ENCODE results near the gene ENTPD8.
"Not testable (repeated sequence)": the region's sequence is repeated elsewhere in the genome, so short reads cannot be mapped to it uniquely, and the experiment has no call there.

ENTPD8 gene

GRCh38 chr9:137454145-137454596 lies 13.0 kb upstream of the ENTPD8 start:
- no peak for TF ChIP-seq MYC (IDR thresholded peaks at IDR 0.05; ENCODE audit: low read depth, low read length)
- no peak for TF ChIP-seq CTCF (IDR thresholded peaks at IDR 0.05; ENCODE audit: low read depth, low read length)
- no peak for TF ChIP-seq POLR2A (IDR thresholded peaks at IDR 0.05; ENCODE audit: extremely low read depth, insufficient read length)
- no peak for TF ChIP-seq MAX (IDR thresholded peaks at IDR 0.05; ENCODE audit: low read depth, low read length)
- no peak overlapping the region for H3K4me3 ChIP-seq (ENCODE audit: low read depth, low read length)
- DNase-seq (ENCODE audit: low read depth) = peak; percentile 49

GRCh38 chr9:137453643-137454081 lies 12.5 kb upstream of the ENTPD8 start:
- no peak overlapping the region for H3K4me3 ChIP-seq (ENCODE audit: low read depth, low read length)
- TF ChIP-seq MYC (IDR thresholded peaks at IDR 0.05; ENCODE audit: low read depth, low read length) (no peak), MAX (IDR thresholded peaks at IDR 0.05; ENCODE audit: low read depth, low read length) (no peak)
- peak; percentile 58 for DNase-seq (ENCODE audit: low read depth)

GRCh38 chr9:137452761-137453642 lies 11.8 kb upstream of the ENTPD8 start:
- no peak overlapping the region for H3K4me3 ChIP-seq (ENCODE audit: low read depth, low read length)

GRCh38 chr9:137452006-137452760 lies 11.0 kb upstream of the ENTPD8 start:
- TF ChIP-seq MAX (IDR thresholded peaks at IDR 0.05; ENCODE audit: low read depth, low read length) (no peak), POLR2A (IDR thresholded peaks at IDR 0.05; ENCODE audit: extremely low read depth, insufficient read length) (no peak), MYC (IDR thresholded peaks at IDR 0.05; ENCODE audit: low read depth, low read length) (no peak), CTCF (IDR thresholded peaks at IDR 0.05; ENCODE audit: low read depth, low read length) (no peak)
- peak; percentile 43 for DNase-seq (ENCODE audit: low read depth)
- no peak overlapping the region for H3K4me3 ChIP-seq (ENCODE audit: low read depth, low read length)

More at GRCh38 chr9:137452761-137453642, 11.8 kb upstream of the ENTPD8 start:
- TF ChIP-seq MAX (IDR thresholded peaks at IDR 0.05; ENCODE audit: low read depth, low read length) (no peak), MYC (IDR thresholded peaks at IDR 0.05; ENCODE audit: low read depth, low read length) (no peak), POLR2A (IDR thresholded peaks at IDR 0.05; ENCODE audit: extremely low read depth, insufficient read length) (no peak), CTCF (IDR thresholded peaks at IDR 0.05; ENCODE audit: low read depth, low read length) (no peak)
- DNase-seq (ENCODE audit: low read depth) = no peak

- DNase-seq (ENCODE audit: low read depth); H3K4me3 ChIP-seq (ENCODE audit: low read depth, low read length): not testable (repeated sequence)
Measured at GRCh38 chr9:137451264-137452005, 10.3 kb upstream of the ENTPD8 start.

GRCh38 chr9:137450539-137451222 lies 9.5 kb upstream of the ENTPD8 start:
- H3K4me3 ChIP-seq (ENCODE audit: low read depth, low read length); DNase-seq (ENCODE audit: low read depth): not testable (repeated sequence)
